DND-41 (cell line): ENCODE data around the gene R3HDM1.
"Not testable (repeated sequence)": the region's sequence is repeated elsewhere in the genome, so short reads cannot be mapped to it uniquely, and the experiment has no call there.

Experiments
- ATAC-seq: fragments of 200-7000 bp; cut with Tn5 transposase; 3 replicates; pipeline ENCODE4 v1.9.1; 2021; ENCODE audit warnings: low read depth; ENCODE audit not compliant: insufficient read depth
- DNase-seq: peaks from one replicate; pipeline ENCODE4 v3.0.0-alpha.2; 2020
- H2AFZ ChIP-seq: 2 replicates; pipeline ENCODE4 v1.6.0; 2012; ENCODE audit warnings: low read depth, low read length
- H3K27ac ChIP-seq: 2 replicates; pipeline ENCODE4 v1.5.1; 2012; ENCODE audit warnings: low read length, inconsistent platforms
- H3K27me3 ChIP-seq: fragments of 200-600 bp; sonication (generic); 2 replicates; pipeline ENCODE4 v1.6.0; 2012; ENCODE audit warnings: low read length, mild to moderate bottlenecking, inconsistent platforms; ENCODE audit not compliant: insufficient read depth, poor library complexity
- H3K36me3 ChIP-seq: 2 replicates; pipeline ENCODE4 v1.5.1; 2012; ENCODE audit warnings: low read length, inconsistent platforms; ENCODE audit not compliant: insufficient read depth
- H3K4me1 ChIP-seq: 2 replicates; pipeline ENCODE4 v1.5.1; 2012; ENCODE audit warnings: mild to moderate bottlenecking, low read length; ENCODE audit not compliant: insufficient read depth
- H3K4me2 ChIP-seq: 2 replicates; pipeline ENCODE4 v1.6.0; 2012; ENCODE audit warnings: mild to moderate bottlenecking, moderate library complexity, low read length, inconsistent platforms; ENCODE audit not compliant: insufficient read depth
- H3K4me3 ChIP-seq, 2 experiments: fragments of 200-600 bp in 1 of 2; shearing (Covaris generic) in 1 of 2; 2 replicates each; pipeline ENCODE4 v1.5.1; 2012 to 2016; ENCODE audit warnings: inconsistent platforms in 2 of 2, low read length in 2 of 2, mild to moderate bottlenecking in 2 of 2, low read depth in 1 of 2, moderate library complexity in 1 of 2
- H3K79me2 ChIP-seq: 2 replicates; pipeline ENCODE4 v1.6.0; 2012; ENCODE audit warnings: low read length, inconsistent platforms; ENCODE audit not compliant: insufficient read depth
- H3K9ac ChIP-seq: 2 replicates; pipeline ENCODE4 v1.6.0; 2012; ENCODE audit warnings: low read depth, mild to moderate bottlenecking, inconsistent platforms, low read length, moderate library complexity
- H3K9me3 ChIP-seq: 2 replicates; pipeline ENCODE4 v1.5.1; 2012; ENCODE audit warnings: low read length, moderate library complexity, mild to moderate bottlenecking, inconsistent platforms; ENCODE audit not compliant: insufficient read depth, severe bottlenecking
- H4K20me1 ChIP-seq: 2 replicates; pipeline ENCODE4 v1.6.0; 2012; ENCODE audit warnings: low read length; ENCODE audit not compliant: insufficient read depth
- EZH2 ChIP-seq: IDR thresholded peaks from 3 replicates; pipeline ENCODE4 v1.6.1; 2012; ENCODE audit warnings: borderline replicate concordance, low read depth, mild to moderate bottlenecking, moderate library complexity, low read length, inconsistent platforms; ENCODE audit not compliant: severe bottlenecking
- TF ChIP-seq, protein P1 (sequence below): IDR thresholded peaks from 2 replicates; pipeline ENCODE4 v1.5.1; 2012; ENCODE audit warnings: borderline replicate concordance, low read length, moderate library complexity, mild to moderate bottlenecking; ENCODE audit not compliant: poor library complexity, severe bottlenecking; ENCODE audit errors: extremely low read depth

The R3HDM1 gene

DNA sequence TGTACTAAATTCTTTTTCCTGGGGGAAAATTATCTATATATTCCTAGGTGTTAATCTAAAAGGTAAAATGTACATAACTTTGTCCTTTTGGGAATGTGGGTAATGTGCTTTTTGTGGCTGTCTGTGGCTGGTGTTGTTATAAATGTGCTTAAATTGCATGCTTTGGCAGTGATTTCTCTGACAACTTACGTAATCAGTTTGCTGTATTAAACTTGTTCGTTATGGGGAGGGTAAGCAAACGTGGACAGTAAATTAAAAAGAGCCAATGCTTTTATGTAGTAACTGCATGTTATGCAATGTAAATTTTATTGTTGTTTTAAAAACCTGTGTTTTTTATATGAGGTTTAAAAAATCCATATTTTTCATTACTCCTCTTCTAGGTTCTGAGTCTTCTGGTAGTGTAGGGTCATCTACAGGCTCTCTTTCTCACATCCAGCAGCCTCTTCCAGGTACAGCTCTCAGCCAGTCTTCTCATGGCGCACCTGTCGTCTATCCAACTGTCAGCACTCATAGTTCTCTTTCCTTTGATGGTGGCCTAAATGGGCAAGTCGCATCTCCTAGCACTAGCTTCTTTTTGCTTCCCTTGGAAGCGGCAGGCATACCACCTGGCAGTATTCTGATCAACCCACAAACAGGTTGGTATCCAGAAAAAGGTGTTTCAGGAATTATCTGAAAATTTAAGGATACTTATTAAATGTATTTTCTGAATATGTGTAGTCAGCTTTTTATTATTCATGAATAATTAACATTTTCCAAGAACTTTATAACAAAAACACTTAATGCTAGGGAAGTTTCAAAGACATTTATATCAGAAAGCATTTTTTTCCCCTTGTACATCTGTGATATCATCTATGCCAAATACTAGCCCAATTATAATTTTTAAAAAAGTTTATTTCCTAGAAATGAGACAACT lies 110.1 kb downstream of the R3HDM1 start:
- no peak for TF ChIP-seq EZH2
- H4K20me1 ChIP-seq = no peaks in the 10 kb centered on the region
- H3K4me1 ChIP-seq = no peaks in the 10 kb centered on the region
- no peak overlapping the region for H3K4me2 ChIP-seq
- no peaks in the 10 kb centered on the region for H3K27me3 ChIP-seq
- no peak overlapping the region for H3K9ac ChIP-seq
- H3K79me2 ChIP-seq = no peaks in the 10 kb centered on the region
- no peak overlapping the region for H3K27ac ChIP-seq
- ATAC-seq (no peak), DNase-seq (no peak)
- peaks cover 60% of the 10 kb centered on the region for H3K36me3 ChIP-seq
- H3K4me3 ChIP-seq = no peak overlapping the region
- H2AFZ ChIP-seq = no peak overlapping the region
- H3K9me3 ChIP-seq = no peaks in the 10 kb centered on the region

DNA sequence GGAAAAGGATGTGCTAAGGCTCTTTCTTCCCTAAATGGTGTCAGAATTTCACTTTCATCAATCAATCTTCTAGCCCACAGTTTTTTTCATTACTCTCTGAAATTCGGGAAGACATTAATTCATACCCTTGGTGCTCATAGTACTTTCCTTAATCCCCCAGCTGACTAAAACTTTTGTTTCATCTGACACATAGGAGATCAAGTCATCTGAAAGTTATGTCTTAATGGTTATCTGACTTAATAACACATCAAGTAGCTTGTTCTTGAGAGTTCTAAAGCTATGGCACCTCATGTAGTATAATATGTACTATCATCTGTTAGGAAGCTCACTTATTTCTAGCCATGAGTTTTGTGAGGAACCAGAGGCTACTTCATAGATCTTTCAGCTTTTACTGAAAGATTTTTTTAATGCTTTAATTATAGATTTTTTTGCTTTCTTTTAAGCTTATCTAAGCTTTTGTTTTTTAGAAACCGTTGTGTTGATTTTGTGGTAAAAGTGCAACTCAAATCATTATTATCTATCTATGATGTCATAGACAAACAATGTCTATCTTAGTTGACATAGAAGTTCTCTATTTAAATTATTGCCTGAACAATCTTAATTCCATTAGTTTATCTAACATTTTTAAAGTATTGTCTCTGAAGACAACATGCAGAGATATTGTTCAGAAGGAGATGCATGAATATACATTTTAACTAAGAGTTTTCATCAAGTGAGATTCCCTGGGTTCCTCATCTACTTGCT lies 116.7 kb downstream of the R3HDM1 start:
- Histone ChIP-seq H2AFZ (no peak overlapping the region), H3K4me2 (no peak overlapping the region), H3K36me3 (peaks cover 48% of the 10 kb centered on the region), H4K20me1 (no peaks in the 10 kb centered on the region), H3K4me3 (no peak overlapping the region), H3K27me3 (no peaks in the 10 kb centered on the region), H3K79me2 (no peaks in the 10 kb centered on the region), H3K9ac (no peak overlapping the region), H3K27ac (no peak overlapping the region), H3K4me1 (no peaks in the 10 kb centered on the region), H3K9me3 (no peaks in the 10 kb centered on the region)
- no peak for DNase-seq
- ATAC-seq = no peak
- TF ChIP-seq, protein P1, sequence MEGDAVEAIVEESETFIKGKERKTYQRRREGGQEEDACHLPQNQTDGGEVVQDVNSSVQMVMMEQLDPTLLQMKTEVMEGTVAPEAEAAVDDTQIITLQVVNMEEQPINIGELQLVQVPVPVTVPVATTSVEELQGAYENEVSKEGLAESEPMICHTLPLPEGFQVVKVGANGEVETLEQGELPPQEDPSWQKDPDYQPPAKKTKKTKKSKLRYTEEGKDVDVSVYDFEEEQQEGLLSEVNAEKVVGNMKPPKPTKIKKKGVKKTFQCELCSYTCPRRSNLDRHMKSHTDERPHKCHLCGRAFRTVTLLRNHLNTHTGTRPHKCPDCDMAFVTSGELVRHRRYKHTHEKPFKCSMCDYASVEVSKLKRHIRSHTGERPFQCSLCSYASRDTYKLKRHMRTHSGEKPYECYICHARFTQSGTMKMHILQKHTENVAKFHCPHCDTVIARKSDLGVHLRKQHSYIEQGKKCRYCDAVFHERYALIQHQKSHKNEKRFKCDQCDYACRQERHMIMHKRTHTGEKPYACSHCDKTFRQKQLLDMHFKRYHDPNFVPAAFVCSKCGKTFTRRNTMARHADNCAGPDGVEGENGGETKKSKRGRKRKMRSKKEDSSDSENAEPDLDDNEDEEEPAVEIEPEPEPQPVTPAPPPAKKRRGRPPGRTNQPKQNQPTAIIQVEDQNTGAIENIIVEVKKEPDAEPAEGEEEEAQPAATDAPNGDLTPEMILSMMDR = no peak
- TF ChIP-seq EZH2 = no peak

DNA sequence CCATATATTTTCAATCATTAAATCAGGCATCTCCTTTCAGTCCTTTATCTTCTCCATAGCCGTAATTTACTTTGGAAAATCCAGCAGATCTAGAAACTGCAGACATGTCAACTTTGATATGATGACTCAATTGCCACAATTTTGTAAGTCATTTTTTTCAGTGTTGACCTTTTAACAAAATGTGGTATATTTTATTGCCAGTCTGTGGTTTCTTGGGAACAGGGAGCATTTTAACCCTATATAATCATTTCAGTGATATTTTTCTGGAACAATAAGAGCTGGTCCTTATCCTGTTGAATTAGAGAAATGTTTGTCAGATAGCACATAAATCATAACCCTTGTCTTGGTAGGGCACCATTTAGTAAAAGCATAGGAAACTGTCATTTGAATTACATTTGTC lies 119.4 kb downstream of the R3HDM1 start:
- H3K4me1 ChIP-seq = no peaks in the 10 kb centered on the region
- H3K4me2 ChIP-seq = no peak overlapping the region
- H3K4me3 ChIP-seq = no peak overlapping the region
- H2AFZ ChIP-seq = no peak overlapping the region
- no peak overlapping the region for H3K27ac ChIP-seq
- H4K20me1 ChIP-seq = no peaks in the 10 kb centered on the region
- H3K79me2 ChIP-seq = no peaks in the 10 kb centered on the region
- TF ChIP-seq, protein P1 = no peak
- no peak for TF ChIP-seq EZH2
- no peak overlapping the region for H3K9ac ChIP-seq
- no peak for DNase-seq
- peaks cover 43% of the 10 kb centered on the region for H3K36me3 ChIP-seq
- H3K9me3 ChIP-seq = no peaks in the 10 kb centered on the region
- H3K27me3 ChIP-seq = no peaks in the 10 kb centered on the region
- no peak for ATAC-seq

DNA sequence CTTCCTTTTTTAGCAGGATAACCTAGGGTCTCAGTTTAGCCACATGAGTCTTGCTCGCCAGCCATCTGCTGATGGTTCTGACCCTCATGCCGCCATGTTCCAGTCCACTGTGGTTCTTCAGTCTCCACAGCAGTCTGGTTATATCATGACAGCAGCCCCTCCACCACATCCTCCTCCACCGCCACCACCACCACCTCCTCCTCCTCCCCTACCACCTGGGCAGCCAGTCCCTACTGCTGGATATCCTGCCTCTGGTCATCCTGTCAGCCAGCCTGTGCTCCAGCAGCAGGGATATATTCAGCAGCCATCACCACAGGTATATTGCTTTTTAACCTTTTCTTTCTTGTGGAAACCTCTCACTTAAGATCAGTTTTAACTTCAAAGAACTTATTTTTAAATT lies 120.4 kb downstream of the R3HDM1 start:
- no peaks in the 10 kb centered on the region for H4K20me1 ChIP-seq
- no peak overlapping the region for H2AFZ ChIP-seq
- H3K4me1 ChIP-seq = no peaks in the 10 kb centered on the region
- TF ChIP-seq EZH2 = no peak
- TF ChIP-seq, protein P1 = no peak
- no peak overlapping the region for H3K4me2 ChIP-seq
- DNase-seq (no peak), ATAC-seq (peak; percentile 63; the same call in 2 of the 3 replicates)
- H3K4me3 ChIP-seq = no peak overlapping the region
- no peak overlapping the region for H3K27ac ChIP-seq
- no peaks in the 10 kb centered on the region for H3K27me3 ChIP-seq
- peaks cover 38% of the 10 kb centered on the region for H3K36me3 ChIP-seq
- no peaks in the 10 kb centered on the region for H3K79me2 ChIP-seq
- H3K9ac ChIP-seq = no peak overlapping the region
- H3K9me3 ChIP-seq = no peaks in the 10 kb centered on the region

DNA sequence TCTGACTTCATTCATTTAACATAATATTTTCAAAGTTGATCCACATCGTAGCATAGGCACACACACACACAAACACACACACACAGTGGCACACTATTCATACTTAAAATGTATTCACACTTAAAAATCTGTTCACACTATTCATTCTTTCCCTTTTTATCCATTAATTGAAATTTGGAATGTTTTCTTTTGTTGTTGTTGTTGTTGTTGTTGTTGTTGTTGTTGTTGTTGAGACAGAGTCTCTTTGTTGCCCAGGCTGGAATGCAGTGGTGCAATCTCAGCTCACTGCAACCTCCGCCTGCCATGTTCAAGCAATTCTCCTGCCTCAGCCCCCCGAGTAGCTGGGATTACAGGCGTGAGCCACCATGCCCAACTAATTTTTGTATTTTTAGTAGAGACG lies 123.0 kb downstream of the R3HDM1 start:
- DNase-seq, H3K4me3 ChIP-seq, H3K79me2 ChIP-seq, H2AFZ ChIP-seq, ATAC-seq, H3K9me3 ChIP-seq, H4K20me1 ChIP-seq, H3K9ac ChIP-seq, H3K27ac ChIP-seq, H3K27me3 ChIP-seq, H3K4me2 ChIP-seq: not testable (repeated sequence)
- Histone ChIP-seq H3K4me1 (peaks cover 21% of the 10 kb centered on the region), H3K36me3 (peaks cover 43% of the 10 kb centered on the region)
